BJ (cell line): ENCODE results near the gene SDK1. TPM values are rescaled to one million over a fixed set of nuclear protein-coding genes. Genes with fewer than 3 reads are reported as not detected.

ENCODE experiments used
- CTCF ChIA-PET: fragments of 350-600 bp; formaldehyde crosslinking; extraction: SDS; loops from one replicate; lab custom pipeline; 2021; ENCODE audit warnings: antibody characterized with exemption, inconsistent platforms; lab: Yijun Ruan, JAX
- POLR2A ChIA-PET: fragments of 300-600 bp; sonication (Branson Sonifier 250); formaldehyde crosslinking; extraction: SDS; loops from one replicate; lab custom pipeline; 2021; ENCODE audit warnings: antibody characterized with exemption; lab: Charles Lee
- DNase-seq: peaks from one replicate; pipeline ENCODE4 v3.0.0-alpha.2; 2011; ENCODE audit warnings: low read depth
- H3K27me3 ChIP-seq: 2 replicates; pipeline ENCODE4 v1.6.0; 2011; ENCODE audit warnings: low read length; ENCODE audit not compliant: control insufficient read depth, insufficient read depth
- H3K36me3 ChIP-seq: 2 replicates; pipeline ENCODE4 v1.5.1; 2011; ENCODE audit warnings: low read length; ENCODE audit not compliant: control insufficient read depth, insufficient read depth
- H3K4me3 ChIP-seq: 2 replicates; pipeline ENCODE4 v1.5.1; 2011; ENCODE audit warnings: low read depth, mild to moderate bottlenecking, control low read depth, low read length
- CTCF ChIP-seq: IDR thresholded peaks from 2 replicates; pipeline ENCODE4 v1.5.1; 2011; ENCODE audit warnings: low read depth, mild to moderate bottlenecking, control low read depth, inconsistent platforms, low read length, moderate library complexity; ENCODE audit not compliant: insufficient read depth
- polyA plus RNA-seq: library from polyadenylated mRNA; depleted of rRNA; stranded (reverse); fragments of >200 nt; gene quantifications from 2 replicates; pipeline ENCODE4 v1.2.3, GENCODE V29; 2011

SDK1 gene
- polyA plus RNA-seq, 1 experiment: 0.01 TPM

- POLR2A ChIA-PET: no interaction called here
- DNase-seq: no peak
- CTCF ChIA-PET: interaction anchor here (0.7 kb wide), 1 partner anchor 903 kb away, joined by 3 read pairs; no protein-coding TSS in a partner anchor
- no peak for TF ChIP-seq CTCF
- no peak overlapping the region for H3K4me3 ChIP-seq
- H3K27me3 ChIP-seq: no peaks in the 10 kb centered on the region
- no peaks in the 10 kb centered on the region for H3K36me3 ChIP-seq
Observed at GRCh38 chr7:3859431-3859830, 558.4 kb downstream of the SDK1 start.

GRCh38 chr7:3860932-3861331 is 559.9 kb downstream of the SDK1 start:
- CTCF ChIA-PET: interaction anchor here (1.2 kb wide), 1 partner anchor 7 kb away, joined by 3 read pairs; no protein-coding TSS in a partner anchor
- no peak for TF ChIP-seq CTCF
- Histone ChIP-seq H3K27me3 (no peaks in the 10 kb centered on the region), H3K4me3 (no peak overlapping the region), H3K36me3 (no peaks in the 10 kb centered on the region)
- POLR2A ChIA-PET: no interaction called here
- DNase-seq: no peak

- POLR2A ChIA-PET: no interaction called here
- no peaks in the 10 kb centered on the region for H3K36me3 ChIP-seq
- no peak for TF ChIP-seq CTCF
- no peaks in the 10 kb centered on the region for H3K27me3 ChIP-seq
- no peak overlapping the region for H3K4me3 ChIP-seq
- no peak for DNase-seq
- CTCF ChIA-PET: interaction anchor here (1.2 kb wide), 1 partner anchor 8 kb away, joined by 3 read pairs; no protein-coding TSS in a partner anchor
Observed at GRCh38 chr7:3861386-3861785, 560.3 kb downstream of the SDK1 start.

- ChIA-PET POLR2A (no interaction called here), CTCF (interaction anchor here (1.2 kb wide), 1 partner anchor 8 kb away, joined by 3 read pairs; no protein-coding TSS in a partner anchor)
- DNase-seq: peak; percentile 4
- no peak for TF ChIP-seq CTCF
- Histone ChIP-seq H3K4me3 (no peak overlapping the region), H3K27me3 (no peaks in the 10 kb centered on the region), H3K36me3 (no peaks in the 10 kb centered on the region)
Observed at GRCh38 chr7:3861941-3862340, 560.9 kb downstream of the SDK1 start.

- no peak for DNase-seq
- no peak for TF ChIP-seq CTCF
- H3K36me3 ChIP-seq: no peaks in the 10 kb centered on the region
- ChIA-PET POLR2A (no interaction called here), CTCF (no interaction called here)
- no peaks in the 10 kb centered on the region for H3K27me3 ChIP-seq
- H3K4me3 ChIP-seq: no peak overlapping the region
Observed at GRCh38 chr7:3862774-3863173, 561.7 kb downstream of the SDK1 start.
